Hippocampal formation (tissue), 2 donors: ENCODE data around the gene FAM111A.
A peak's percentile ranks its signal among the peaks of the same experiment; 100 is the strongest.

Experiments used
- DNase-seq, 2 donors: peaks; one replicate each; lab custom pipeline; 2025; lab: John Stamatoyannopoulos, UW

The FAM111A gene

GRCh38 chr11:59141673-59142460 is 789 bp upstream of the FAM111A start:
- no peak for DNase-seq

DNA sequence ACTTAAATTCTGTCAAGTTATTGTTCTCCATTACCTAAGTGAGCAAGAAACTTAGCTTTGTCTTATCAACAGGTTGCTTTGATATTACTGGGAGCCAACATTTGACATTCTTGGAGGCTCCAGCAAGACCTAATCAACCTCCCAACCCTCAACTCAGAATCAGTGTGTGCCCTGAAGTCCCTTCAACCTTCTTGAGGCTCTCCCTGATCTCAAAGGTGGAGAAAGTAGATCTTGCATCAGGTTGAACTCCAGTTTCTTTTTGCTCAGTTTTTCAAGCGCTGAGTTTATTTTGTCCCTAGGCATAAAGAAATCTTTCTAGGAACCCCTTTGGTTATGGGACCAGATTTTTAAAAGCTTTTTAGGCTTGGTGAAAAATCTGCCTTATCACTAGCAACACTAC is 1.4 kb downstream of the FAM111A start:
- DNase-seq = no peak

GRCh38 chr11:59144579-59145345 is 2.1 kb downstream of the FAM111A start:
- DNase-seq = peak; percentile 33 to 35

DNA sequence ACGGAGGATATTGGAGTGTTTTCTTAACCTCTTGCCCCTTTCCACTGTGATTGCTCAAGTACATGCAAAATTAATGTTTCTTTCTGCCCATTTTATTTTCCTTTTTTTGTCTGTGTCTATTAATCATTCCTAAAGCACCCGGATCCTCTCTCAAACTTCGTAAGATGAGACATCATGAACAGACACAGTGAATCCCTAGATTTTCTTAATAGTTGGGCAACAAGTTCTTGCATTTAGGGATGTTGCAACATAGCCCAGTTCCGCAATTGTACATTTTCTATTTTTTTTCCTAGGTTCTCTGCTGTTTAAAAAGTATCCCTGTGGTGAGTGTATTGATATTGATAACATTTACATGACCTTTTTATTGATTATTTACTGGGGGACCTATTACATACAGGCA is 2.9 kb downstream of the FAM111A start:
- DNase-seq = no peak

DNA sequence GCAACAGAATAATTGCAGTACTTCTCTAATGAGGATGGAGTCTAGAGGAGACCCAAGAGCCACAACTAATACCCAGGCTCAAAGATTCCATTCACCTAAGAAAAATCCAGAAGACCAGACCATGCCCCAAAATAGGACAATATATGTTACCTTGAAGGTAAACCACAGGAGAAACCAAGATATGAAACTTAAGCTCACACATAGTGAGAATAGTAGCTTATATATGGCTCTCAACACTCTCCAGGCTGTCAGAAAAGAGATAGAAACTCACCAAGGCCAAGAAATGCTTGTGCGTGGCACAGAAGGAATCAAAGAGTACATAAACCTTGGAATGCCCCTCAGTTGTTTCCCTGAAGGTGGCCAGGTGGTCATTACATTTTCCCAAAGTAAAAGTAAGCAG is 9.1 kb downstream of the FAM111A start:
- DNase-seq = no peak

- DNase-seq = no peak
Observed at GRCh38 chr11:59152312-59152951, 9.8 kb downstream of the FAM111A start.

DNA sequence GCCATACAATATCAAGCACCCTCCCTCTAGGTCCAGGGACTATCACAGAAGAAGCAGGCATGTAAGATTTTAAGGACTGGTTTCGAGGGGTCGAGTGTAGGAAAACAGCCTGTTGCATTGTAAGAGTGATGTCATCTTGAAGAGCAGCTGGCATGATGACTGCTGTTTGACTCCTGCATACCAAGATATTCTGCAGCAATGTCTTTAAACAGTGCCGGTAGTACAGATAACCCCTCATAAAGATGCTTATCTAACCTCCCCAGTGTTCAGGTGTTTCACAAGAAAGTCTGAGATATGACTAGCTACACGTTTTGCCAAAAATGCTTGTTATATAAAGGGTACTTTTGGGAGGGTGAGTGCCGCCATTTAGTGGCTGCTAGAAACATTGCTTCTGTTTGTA is 12.0 kb downstream of the FAM111A start:
- no peak for DNase-seq

- no peak for DNase-seq
Observed at GRCh38 chr11:59157433-59157832, 14.8 kb downstream of the FAM111A start.

- peak; percentile 29 to 79 for DNase-seq
Observed at GRCh38 chr11:59158206-59159068, 15.8 kb downstream of the FAM111A start.

- no peak for DNase-seq
Observed at GRCh38 chr11:59164028-59164427, 21.4 kb downstream of the FAM111A start.

DNA sequence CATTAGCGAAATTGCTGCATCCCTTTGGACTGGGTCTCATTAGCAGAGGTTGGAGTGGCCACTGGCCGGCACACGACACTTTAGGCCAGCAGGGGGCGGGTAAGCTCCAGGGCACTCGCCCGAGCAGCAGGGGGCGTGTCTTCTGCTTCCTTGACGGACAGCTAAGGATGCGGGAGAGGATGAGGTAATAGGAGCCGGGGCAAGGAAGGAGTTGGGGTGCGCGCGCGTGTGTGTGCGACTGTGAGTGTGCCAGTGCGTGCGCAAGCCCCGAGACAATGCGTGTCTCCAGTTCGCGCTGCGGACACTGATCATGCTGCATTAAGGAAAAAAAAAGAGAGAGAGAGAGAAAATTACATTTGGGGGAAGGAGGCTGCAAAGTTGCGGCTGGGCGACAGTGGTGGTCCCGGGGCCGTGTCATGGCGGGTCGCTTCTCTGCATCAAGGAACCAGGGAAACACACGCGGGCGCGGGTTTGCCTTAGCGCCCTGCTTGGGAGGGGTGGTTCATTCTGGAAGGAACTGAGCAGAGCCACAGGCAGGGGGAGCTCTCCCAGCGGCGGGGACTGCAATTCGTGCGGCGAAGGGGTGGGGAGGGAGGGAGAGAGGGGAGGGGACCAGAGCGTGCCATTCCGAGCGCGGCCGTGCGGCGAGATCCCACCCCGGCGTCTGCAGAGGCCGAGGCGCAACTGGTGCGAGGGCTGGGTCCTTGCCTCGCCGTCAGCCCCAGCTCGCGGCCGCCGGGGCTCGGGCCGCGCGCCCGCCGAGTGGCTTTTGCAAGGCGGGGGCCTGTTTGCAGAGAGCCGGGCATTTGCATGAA is 29.1 kb downstream of the FAM111A start, which contains the start of gene DTX4:
Gene DTX4 (plus strand): TSS at position 625 of the 815 bp plus-strand sequence. CDS start 464 bp downstream, outside the sequence.
- peak; percentile 87 to 90 for DNase-seq

DNA sequence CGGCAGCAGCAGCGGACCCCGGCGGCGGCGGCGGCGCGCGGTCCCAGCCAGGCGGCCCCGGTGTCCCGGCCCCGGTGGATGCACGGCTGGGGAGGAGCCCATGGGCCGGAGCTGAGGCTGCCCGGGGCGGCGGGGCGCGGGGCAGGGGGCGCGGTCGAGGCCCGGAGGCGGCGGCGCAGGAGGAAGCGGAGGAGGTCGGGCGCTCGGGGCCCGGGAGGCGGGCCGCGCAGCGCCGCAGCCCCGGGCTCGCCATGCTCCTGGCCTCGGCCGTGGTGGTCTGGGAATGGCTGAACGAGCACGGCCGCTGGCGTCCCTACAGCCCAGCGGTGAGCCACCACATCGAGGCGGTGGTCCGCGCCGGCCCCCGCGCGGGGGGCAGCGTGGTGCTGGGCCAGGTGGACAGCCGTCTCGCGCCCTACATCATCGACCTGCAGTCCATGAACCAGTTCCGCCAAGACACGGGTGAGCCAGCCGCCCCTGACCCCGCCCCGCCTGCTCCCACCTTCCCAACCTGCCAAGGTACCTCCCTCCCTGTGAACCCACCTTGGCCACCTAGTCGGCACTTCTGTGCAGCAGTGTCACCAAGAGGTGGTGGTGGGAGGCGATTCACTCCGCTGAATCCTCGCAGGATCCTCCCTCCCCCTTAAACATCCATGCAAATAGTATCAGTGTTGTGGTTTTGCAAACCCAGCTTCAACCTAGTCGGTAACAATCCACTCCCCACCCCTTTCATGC is 29.9 kb downstream of the FAM111A start:
- DNase-seq = peak in 1 of 2 donors; percentile 16

- DNase-seq = peak in 1 of 2 donors; percentile 37
Observed at GRCh38 chr11:59173080-59173963, 30.7 kb downstream of the FAM111A start.

DNA sequence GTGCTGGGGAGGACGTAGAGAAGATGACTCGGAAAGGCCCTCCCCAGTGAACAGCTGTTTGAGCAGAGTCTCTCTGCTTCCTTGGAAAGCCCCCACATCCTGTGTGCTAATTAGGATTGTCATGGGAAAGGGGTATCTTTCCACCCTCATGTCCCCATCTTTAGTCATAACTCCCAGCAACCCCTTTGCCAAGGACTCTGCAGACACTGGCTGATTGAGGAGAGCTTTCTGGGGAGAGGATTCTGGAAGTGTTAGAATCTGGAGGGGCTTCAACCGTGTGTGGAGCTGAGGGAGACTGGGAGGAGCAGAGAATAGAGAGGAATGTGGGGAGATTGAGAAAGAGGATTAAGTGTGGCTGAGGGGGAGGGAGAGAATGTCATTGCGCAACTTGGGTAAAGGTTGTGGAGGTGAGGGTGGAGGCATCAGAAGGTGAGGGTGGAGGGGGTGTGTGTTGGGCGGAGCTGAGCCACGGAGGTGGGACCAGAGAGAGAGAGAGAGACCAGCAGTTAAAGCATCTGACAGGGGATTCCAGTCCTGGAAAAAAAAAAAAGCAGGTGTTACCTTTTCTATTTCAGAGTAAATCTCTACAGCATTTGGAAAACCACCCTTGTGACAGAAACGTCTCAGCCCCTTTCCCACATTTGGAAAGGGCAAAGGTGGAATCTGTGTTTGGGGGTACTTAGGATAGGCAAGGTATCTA is 31.5 kb downstream of the FAM111A start:
- no peak for DNase-seq

DNA sequence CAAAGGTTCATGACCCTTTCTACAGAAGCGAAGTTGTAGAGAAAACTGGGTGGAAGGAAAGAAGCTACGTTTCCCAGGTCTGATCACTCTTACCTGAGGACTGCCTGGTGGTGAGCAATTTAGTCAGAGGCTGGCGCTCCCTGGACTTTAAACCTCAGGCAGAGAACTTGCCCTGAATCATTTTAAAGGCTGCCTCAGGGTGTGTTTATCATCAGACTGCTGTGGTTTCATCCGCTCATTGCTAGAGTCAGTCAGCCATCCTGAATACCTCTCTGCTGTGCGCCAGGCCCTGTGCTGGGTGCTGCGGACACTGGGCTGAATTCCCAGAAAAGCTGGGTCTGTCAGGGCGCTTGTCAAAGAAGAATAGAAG is 32.0 kb downstream of the FAM111A start:
- DNase-seq = no peak

GRCh38 chr11:59175091-59175501 is 32.4 kb downstream of the FAM111A start:
- DNase-seq = peak in 1 of 2 donors; percentile 17

GRCh38 chr11:59176330-59176729 is 33.7 kb downstream of the FAM111A start:
- no peak for DNase-seq

- no peak for DNase-seq
Observed at GRCh38 chr11:59178402-59178801, 35.7 kb downstream of the FAM111A start.
